AG04450 (cell line): Measurements from ENCODE around the gene COL5A2. TPM values are rescaled to one million over a fixed set of nuclear protein-coding genes. Genes with fewer than 3 reads are reported as not detected.

Source experiments
- CTCF ChIA-PET: fragments of 300-600, 350-600 bp; formaldehyde crosslinking; extraction: SDS; loops from one replicate; lab custom pipeline; 2022; ENCODE audit warnings: antibody characterized with exemption, inconsistent platforms; lab: Charles Lee
- POLR2A ChIA-PET: fragments of 350-600 bp; formaldehyde crosslinking; extraction: SDS; loops from one replicate; lab custom pipeline; 2021; ENCODE audit warnings: antibody characterized with exemption, inconsistent platforms; lab: Yijun Ruan, JAX
- DNase-seq: peaks from one replicate; pipeline ENCODE4 v3.0.0-alpha.2; 2011; ENCODE audit warnings: low read depth, low spot score
- H3K27ac ChIP-seq: one replicate; pipeline ENCODE4 v1.5.1; 2012; ENCODE audit warnings: low read depth, low read length, control low read depth
- H3K27me3 ChIP-seq: one replicate; pipeline ENCODE4 v1.6.0; 2012; ENCODE audit warnings: low read length; ENCODE audit not compliant: control insufficient read depth, insufficient read depth
- H3K4me3 ChIP-seq: 2 replicates; pipeline ENCODE4 v1.5.1; 2011; ENCODE audit warnings: mild to moderate bottlenecking, low read depth, low read length, control low read depth
- H3K9me3 ChIP-seq: 2 replicates; pipeline ENCODE4 v1.5.1; 2012; ENCODE audit warnings: low read length; ENCODE audit not compliant: control insufficient read depth, insufficient read depth
- polyA plus RNA-seq: library from polyadenylated mRNA; depleted of rRNA; stranded (reverse); fragments of >200 nt; gene quantifications from 2 replicates; pipeline ENCODE4 v1.2.3, GENCODE V29; 2011
- TF ChIP-seq, protein P1 (sequence below): IDR thresholded peaks from 2 replicates; pipeline ENCODE4 v1.5.1; 2011; ENCODE audit warnings: low read depth, low read length, control low read depth, inconsistent platforms

COL5A2 gene
- polyA plus RNA-seq, 1 experiment: 305 TPM

DNA sequence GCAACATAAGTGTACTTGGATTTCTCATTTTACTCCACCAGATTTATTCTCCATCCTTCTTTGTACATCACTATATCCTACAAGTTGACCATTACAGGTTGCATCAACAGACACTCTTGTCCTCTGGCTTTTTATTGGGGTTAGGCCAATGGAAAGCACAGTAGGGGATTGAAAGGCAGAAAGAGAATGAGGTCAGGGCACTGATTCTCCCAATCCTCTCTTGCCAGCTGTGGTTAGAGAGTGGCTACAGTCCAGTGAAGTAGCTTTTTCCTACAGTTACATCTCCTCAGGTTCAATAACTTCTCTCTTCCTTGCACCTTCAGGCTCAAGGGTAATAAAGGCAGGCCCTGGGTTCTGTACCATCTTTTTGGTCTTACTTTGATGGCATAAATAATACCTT is 20.2 kb upstream of the COL5A2 start:
- TF ChIP-seq, protein P1, sequence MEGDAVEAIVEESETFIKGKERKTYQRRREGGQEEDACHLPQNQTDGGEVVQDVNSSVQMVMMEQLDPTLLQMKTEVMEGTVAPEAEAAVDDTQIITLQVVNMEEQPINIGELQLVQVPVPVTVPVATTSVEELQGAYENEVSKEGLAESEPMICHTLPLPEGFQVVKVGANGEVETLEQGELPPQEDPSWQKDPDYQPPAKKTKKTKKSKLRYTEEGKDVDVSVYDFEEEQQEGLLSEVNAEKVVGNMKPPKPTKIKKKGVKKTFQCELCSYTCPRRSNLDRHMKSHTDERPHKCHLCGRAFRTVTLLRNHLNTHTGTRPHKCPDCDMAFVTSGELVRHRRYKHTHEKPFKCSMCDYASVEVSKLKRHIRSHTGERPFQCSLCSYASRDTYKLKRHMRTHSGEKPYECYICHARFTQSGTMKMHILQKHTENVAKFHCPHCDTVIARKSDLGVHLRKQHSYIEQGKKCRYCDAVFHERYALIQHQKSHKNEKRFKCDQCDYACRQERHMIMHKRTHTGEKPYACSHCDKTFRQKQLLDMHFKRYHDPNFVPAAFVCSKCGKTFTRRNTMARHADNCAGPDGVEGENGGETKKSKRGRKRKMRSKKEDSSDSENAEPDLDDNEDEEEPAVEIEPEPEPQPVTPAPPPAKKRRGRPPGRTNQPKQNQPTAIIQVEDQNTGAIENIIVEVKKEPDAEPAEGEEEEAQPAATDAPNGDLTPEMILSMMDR: no peak
- H3K4me3 ChIP-seq: no peak overlapping the region
- no peaks in the 10 kb centered on the region for H3K27me3 ChIP-seq
- ChIA-PET CTCF (interaction anchor here (1.3 kb wide), 1 partner anchor 21 kb away, joined by 5 read pairs; no protein-coding TSS in a partner anchor), POLR2A (no interaction called here)
- DNase-seq: no peak
- no peaks in the 10 kb centered on the region for H3K9me3 ChIP-seq
- no peak overlapping the region for H3K27ac ChIP-seq

GRCh38 chr2:189192766-189193165 is 13.2 kb upstream of the COL5A2 start:
- Histone ChIP-seq H3K9me3 (no peaks in the 10 kb centered on the region), H3K27ac (no peak overlapping the region), H3K27me3 (no peaks in the 10 kb centered on the region), H3K4me3 (no peak overlapping the region)
- POLR2A ChIA-PET: no interaction called here
- no peak for DNase-seq
- TF ChIP-seq, protein P1: no peak
- CTCF ChIA-PET: interaction anchor here (0.6 kb wide), 1 partner anchor 248 kb away, joined by 4 read pairs; no protein-coding TSS in a partner anchor

GRCh38 chr2:189191766-189192165 is 12.2 kb upstream of the COL5A2 start:
- ChIA-PET CTCF (interaction anchor here (0.9 to 1.0 kb wide), 2 partner anchors 13 to 98 kb away, joined by 3 to 4 read pairs; no protein-coding TSS in a partner anchor), POLR2A (no interaction called here)
- Histone ChIP-seq H3K27me3 (no peaks in the 10 kb centered on the region), H3K27ac (no peak overlapping the region), H3K9me3 (no peaks in the 10 kb centered on the region), H3K4me3 (no peak overlapping the region)
- TF ChIP-seq, protein P1: no peak
- DNase-seq: no peak

DNA sequence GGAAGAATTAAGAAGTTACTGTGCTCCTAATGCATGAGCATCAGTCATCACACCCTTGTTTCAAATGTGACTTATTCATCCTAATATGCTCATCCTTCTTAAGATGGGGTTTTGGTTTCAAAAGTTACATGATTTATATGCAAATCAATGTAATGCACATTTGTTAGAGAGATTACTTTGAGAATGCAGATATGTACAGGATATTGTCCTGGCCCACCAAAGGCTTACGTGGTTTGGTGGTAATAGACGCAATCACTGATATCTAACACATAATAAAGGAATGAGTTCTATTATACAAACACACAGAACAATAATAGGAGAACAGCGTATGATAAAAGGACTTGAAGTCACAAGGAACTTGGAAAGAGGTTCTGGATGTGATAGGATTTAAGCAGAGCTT is 11.1 kb upstream of the COL5A2 start:
- ChIA-PET POLR2A (no interaction called here), CTCF (interaction anchor here (1.0 kb wide), 1 partner anchor 12 kb away, joined by 3 read pairs; no protein-coding TSS in a partner anchor)
- no peaks in the 10 kb centered on the region for H3K9me3 ChIP-seq
- H3K27me3 ChIP-seq: no peaks in the 10 kb centered on the region
- TF ChIP-seq, protein P1: no peak
- H3K27ac ChIP-seq: no peak overlapping the region
- H3K4me3 ChIP-seq: no peak overlapping the region
- DNase-seq: no peak

- CTCF ChIA-PET: interaction anchor here (1.1 kb wide), 1 partner anchor 9 kb away, joined by 3 read pairs; the partner anchor contains the start of gene COL5A2
- POLR2A ChIA-PET: no interaction called here
Observed at GRCh38 chr2:189188115-189188805, 8.7 kb upstream of the COL5A2 start.

More at GRCh38 chr2:189188115-189188805, 8.7 kb upstream of the COL5A2 start:
- Histone ChIP-seq H3K9me3 (no peaks in the 10 kb centered on the region), H3K27me3 (no peaks in the 10 kb centered on the region), H3K4me3 (no peak overlapping the region), H3K27ac (no peak overlapping the region)
- DNase-seq: no peak
- TF ChIP-seq, protein P1: no peak
